HEK293 (cell line): ENCODE results near the gene CILP.
"Not testable (repeated sequence)": the region's sequence is repeated elsewhere in the genome, so short reads cannot be mapped to it uniquely, and the experiment has no call there.

Experiments used
- CTCF ChIA-PET: fragments of 350-600 bp; formaldehyde crosslinking; extraction: SDS; loops from one replicate; lab custom pipeline; 2021; ENCODE audit warnings: antibody characterized with exemption; lab: Yijun Ruan, JAX
- POLR2A ChIA-PET: fragments of 300-600 bp; formaldehyde crosslinking; extraction: SDS; loops from one replicate; lab custom pipeline; 2020; ENCODE audit warnings: antibody characterized with exemption, inconsistent platforms; lab: Yijun Ruan, JAX
- H3K27ac ChIP-seq: fragments of 200-500 bp; sonication (Bioruptor generic); 2 replicates; pipeline ENCODE4 v1.5.1; 2014; ENCODE audit warnings: low read depth, low read length, control low read depth, inconsistent platforms; ENCODE audit errors: extremely low read depth
- H3K36me3 ChIP-seq, 2 experiments: fragments of 200-500 bp in 1 of 2; sonication (Bioruptor generic) in 1 of 2; 1 replicate in 1 of 2; 2 replicates in 1 of 2; pipeline ENCODE4 v1.5.1; 2014 to 2017; ENCODE audit warnings: inconsistent platforms in 2 of 2, low read length in 2 of 2; ENCODE audit not compliant: control insufficient read depth in 2 of 2, insufficient read depth in 1 of 2
- H3K4me1 ChIP-seq: fragments of 200-500 bp; sonication (Bioruptor generic); 2 replicates; pipeline ENCODE4 v1.5.1; 2014; ENCODE audit warnings: mild to moderate bottlenecking, low read length, inconsistent platforms; ENCODE audit not compliant: control insufficient read depth, insufficient read depth
- H3K4me3 ChIP-seq: 2 replicates; pipeline ENCODE4 v1.5.1; 2011; ENCODE audit warnings: low read depth, mild to moderate bottlenecking, control low read depth, low read length, moderate library complexity
- H3K9me3 ChIP-seq: fragments of 200-500 bp; sonication (Bioruptor generic); 2 replicates; pipeline ENCODE4 v1.5.1; 2014; ENCODE audit warnings: low read depth, low read length, inconsistent platforms; ENCODE audit not compliant: control insufficient read depth, insufficient read depth
- KLF1 ChIP-seq: fragments of 450-650 bp; formaldehyde crosslinking; IDR thresholded peaks from 2 replicates; pipeline ENCODE4 v1.5.1; 2016; ENCODE audit warnings: missing biosample characterization, missing genetic modification characterization
- MEIS1 ChIP-seq: sonication (generic); formaldehyde crosslinking; IDR thresholded peaks from 2 replicates; pipeline ENCODE4 v1.8.1; 2022; ENCODE audit warnings: missing genetic modification reagents, mild to moderate bottlenecking, borderline replicate concordance
- SP2 ChIP-seq: fragments of 450-650 bp; formaldehyde crosslinking; IDR thresholded peaks from 2 replicates; pipeline ENCODE4 v1.5.1; 2016; ENCODE audit warnings: missing biosample characterization, missing genetic modification characterization
- ZFP41 ChIP-seq: fragments of 450-650 bp; formaldehyde crosslinking; IDR thresholded peaks from 2 replicates; pipeline ENCODE4 v1.5.1; 2016; ENCODE audit warnings: missing biosample characterization, missing genetic modification characterization, borderline replicate concordance
- ZNF221 ChIP-seq: fragments of 450-650 bp; formaldehyde crosslinking; IDR thresholded peaks from 2 replicates; pipeline ENCODE4 v1.5.1; 2017; ENCODE audit warnings: missing biosample characterization, missing genetic modification characterization, borderline replicate concordance
- ZNF514 ChIP-seq: fragments of 450-650 bp; formaldehyde crosslinking; IDR thresholded peaks from 2 replicates; pipeline ENCODE4 v1.5.1; 2016; ENCODE audit warnings: missing biosample characterization, missing genetic modification characterization
- ZNF664 ChIP-seq: fragments of 450-650 bp; formaldehyde crosslinking; IDR thresholded peaks from 2 replicates; pipeline ENCODE4 v1.5.1; 2016; ENCODE audit warnings: missing biosample characterization, missing genetic modification characterization
- TF ChIP-seq, protein P1 (sequence below): fragments of 450-650 bp; formaldehyde crosslinking; IDR thresholded peaks from 2 replicates; pipeline ENCODE4 v1.5.1; 2016; ENCODE audit warnings: missing biosample characterization, missing genetic modification characterization
- TF ChIP-seq, protein P2 (sequence below): fragments of 450-650 bp; formaldehyde crosslinking; conservative IDR thresholded peaks from 2 replicates; pipeline ENCODE4 v1.5.1; 2016; ENCODE audit warnings: low read depth, missing biosample characterization, missing genetic modification characterization
- TF ChIP-seq, protein P3 (sequence below): fragments of 450-650 bp; formaldehyde crosslinking; IDR thresholded peaks from 2 replicates; pipeline ENCODE4 v1.5.1; 2017; ENCODE audit warnings: missing biosample characterization, mild to moderate bottlenecking, missing genetic modification characterization, moderate library complexity
- TF ChIP-seq, protein P4 (sequence below): fragments of 450-650 bp; formaldehyde crosslinking; IDR thresholded peaks from 2 replicates; pipeline ENCODE4 v1.5.1; 2016; ENCODE audit warnings: missing biosample characterization, missing genetic modification characterization
- TF ChIP-seq, protein P5 (sequence below): fragments of 450-650 bp; formaldehyde crosslinking; IDR thresholded peaks from 2 replicates; pipeline ENCODE4; 2016; ENCODE audit warnings: missing biosample characterization, missing genetic modification characterization

The CILP gene

DNA sequence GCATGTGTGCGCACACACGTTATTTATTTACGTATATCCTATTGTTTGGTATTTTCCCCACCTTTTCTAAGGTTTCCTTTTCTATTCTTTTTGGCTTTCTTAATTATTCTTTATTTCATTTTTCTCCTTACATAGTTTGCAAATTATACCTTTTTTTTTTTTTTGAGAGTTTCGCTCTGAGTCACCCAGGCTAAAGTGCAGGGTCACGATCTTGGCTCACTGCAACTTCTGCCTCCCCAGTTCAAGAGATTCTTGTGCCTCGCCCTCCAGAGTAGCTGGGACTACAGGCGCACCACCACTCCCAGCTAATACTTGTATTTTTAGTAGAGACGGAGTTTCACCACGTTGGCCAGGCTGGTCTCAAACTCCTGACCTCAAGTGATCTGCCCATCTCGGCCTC is 20.0 kb upstream of the CILP start:
- CTCF ChIA-PET, result no interaction called here
- Histone ChIP-seq H3K9me3 (no peaks in the 10 kb centered on the region), H3K36me3 (no peaks in the 10 kb centered on the region), H3K4me3 (no peak overlapping the region), H3K4me1 (no peaks in the 10 kb centered on the region), H3K27ac (no peak overlapping the region)
- POLR2A ChIA-PET, result no interaction called here
- TF ChIP-seq, protein P1, sequence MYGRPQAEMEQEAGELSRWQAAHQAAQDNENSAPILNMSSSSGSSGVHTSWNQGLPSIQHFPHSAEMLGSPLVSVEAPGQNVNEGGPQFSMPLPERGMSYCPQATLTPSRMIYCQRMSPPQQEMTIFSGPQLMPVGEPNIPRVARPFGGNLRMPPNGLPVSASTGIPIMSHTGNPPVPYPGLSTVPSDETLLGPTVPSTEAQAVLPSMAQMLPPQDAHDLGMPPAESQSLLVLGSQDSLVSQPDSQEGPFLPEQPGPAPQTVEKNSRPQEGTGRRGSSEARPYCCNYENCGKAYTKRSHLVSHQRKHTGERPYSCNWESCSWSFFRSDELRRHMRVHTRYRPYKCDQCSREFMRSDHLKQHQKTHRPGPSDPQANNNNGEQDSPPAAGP, result no peak
- no peak for TF ChIP-seq SP2 (tag by site-specific recombination)
- no peak for TF ChIP-seq ZNF514 (tag by site-specific recombination)
- TF ChIP-seq MEIS1 (CRISPR knock-in tag), result no peak
- TF ChIP-seq, protein P2, sequence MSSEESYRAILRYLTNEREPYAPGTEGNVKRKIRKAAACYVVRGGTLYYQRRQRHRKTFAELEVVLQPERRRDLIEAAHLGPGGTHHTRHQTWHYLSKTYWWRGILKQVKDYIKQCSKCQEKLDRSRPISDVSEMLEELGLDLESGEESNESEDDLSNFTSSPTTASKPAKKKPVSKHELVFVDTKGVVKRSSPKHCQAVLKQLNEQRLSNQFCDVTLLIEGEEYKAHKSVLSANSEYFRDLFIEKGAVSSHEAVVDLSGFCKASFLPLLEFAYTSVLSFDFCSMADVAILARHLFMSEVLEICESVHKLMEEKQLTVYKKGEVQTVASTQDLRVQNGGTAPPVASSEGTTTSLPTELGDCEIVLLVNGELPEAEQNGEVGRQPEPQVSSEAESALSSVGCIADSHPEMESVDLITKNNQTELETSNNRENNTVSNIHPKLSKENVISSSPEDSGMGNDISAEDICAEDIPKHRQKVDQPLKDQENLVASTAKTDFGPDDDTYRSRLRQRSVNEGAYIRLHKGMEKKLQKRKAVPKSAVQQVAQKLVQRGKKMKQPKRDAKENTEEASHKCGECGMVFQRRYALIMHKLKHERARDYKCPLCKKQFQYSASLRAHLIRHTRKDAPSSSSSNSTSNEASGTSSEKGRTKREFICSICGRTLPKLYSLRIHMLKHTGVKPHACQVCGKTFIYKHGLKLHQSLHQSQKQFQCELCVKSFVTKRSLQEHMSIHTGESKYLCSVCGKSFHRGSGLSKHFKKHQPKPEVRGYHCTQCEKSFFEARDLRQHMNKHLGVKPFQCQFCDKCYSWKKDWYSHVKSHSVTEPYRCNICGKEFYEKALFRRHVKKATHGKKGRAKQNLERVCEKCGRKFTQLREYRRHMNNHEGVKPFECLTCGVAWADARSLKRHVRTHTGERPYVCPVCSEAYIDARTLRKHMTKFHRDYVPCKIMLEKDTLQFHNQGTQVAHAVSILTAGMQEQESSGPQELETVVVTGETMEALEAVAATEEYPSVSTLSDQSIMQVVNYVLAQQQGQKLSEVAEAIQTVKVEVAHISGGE (tag by site-specific recombination), result no peak
- TF ChIP-seq, protein P3, sequence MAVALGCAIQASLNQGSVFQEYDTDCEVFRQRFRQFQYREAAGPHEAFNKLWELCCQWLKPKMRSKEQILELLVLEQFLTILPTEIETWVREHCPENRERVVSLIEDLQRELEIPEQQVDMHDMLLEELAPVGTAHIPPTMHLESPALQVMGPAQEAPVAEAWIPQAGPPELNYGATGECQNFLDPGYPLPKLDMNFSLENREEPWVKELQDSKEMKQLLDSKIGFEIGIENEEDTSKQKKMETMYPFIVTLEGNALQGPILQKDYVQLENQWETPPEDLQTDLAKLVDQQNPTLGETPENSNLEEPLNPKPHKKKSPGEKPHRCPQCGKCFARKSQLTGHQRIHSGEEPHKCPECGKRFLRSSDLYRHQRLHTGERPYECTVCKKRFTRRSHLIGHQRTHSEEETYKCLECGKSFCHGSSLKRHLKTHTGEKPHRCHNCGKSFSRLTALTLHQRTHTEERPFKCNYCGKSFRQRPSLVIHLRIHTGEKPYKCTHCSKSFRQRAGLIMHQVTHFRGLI (tag by site-specific recombination), result no peak
- TF ChIP-seq, protein P4, sequence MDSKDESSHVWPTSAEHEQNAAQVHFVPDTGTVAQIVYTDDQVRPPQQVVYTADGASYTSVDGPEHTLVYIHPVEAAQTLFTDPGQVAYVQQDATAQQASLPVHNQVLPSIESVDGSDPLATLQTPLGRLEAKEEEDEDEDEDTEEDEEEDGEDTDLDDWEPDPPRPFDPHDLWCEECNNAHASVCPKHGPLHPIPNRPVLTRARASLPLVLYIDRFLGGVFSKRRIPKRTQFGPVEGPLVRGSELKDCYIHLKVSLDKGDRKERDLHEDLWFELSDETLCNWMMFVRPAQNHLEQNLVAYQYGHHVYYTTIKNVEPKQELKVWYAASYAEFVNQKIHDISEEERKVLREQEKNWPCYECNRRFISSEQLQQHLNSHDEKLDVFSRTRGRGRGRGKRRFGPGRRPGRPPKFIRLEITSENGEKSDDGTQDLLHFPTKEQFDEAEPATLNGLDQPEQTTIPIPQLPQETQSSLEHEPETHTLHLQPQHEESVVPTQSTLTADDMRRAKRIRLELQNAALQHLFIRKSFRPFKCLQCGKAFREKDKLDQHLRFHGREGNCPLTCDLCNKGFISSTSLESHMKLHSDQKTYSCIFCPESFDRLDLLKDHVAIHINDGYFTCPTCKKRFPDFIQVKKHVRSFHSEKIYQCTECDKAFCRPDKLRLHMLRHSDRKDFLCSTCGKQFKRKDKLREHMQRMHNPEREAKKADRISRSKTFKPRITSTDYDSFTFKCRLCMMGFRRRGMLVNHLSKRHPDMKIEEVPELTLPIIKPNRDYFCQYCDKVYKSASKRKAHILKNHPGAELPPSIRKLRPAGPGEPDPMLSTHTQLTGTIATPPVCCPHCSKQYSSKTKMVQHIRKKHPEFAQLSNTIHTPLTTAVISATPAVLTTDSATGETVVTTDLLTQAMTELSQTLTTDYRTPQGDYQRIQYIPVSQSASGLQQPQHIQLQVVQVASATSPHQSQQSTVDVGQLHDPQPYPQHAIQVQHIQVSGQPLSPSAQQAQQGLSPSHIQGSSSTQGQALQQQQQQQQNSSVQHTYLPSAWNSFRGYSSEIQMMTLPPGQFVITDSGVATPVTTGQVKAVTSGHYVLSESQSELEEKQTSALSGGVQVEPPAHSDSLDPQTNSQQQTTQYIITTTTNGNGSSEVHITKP (tag by site-specific recombination), result no peak
- no peak for TF ChIP-seq KLF1 (tag by site-specific recombination)
- no peak for TF ChIP-seq ZNF664 (tag by site-specific recombination)
- no peak for TF ChIP-seq ZNF221 (tag by site-specific recombination)
- no peak for TF ChIP-seq ZFP41 (tag by site-specific recombination)
- TF ChIP-seq, protein P5, sequence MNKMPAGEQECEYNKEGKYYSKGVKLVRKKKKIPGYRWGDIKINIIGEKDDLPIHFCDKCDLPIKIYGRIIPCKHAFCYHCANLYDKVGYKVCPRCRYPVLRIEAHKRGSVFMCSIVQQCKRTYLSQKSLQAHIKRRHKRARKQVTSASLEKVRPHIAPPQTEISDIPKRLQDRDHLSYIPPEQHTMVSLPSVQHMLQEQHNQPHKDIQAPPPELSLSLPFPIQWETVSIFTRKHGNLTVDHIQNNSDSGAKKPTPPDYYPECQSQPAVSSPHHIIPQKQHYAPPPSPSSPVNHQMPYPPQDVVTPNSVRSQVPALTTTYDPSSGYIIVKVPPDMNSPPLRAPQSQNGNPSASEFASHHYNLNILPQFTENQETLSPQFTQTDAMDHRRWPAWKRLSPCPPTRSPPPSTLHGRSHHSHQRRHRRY, result no peak
- TF ChIP-seq, all 188 proteins: peak for 0

DNA sequence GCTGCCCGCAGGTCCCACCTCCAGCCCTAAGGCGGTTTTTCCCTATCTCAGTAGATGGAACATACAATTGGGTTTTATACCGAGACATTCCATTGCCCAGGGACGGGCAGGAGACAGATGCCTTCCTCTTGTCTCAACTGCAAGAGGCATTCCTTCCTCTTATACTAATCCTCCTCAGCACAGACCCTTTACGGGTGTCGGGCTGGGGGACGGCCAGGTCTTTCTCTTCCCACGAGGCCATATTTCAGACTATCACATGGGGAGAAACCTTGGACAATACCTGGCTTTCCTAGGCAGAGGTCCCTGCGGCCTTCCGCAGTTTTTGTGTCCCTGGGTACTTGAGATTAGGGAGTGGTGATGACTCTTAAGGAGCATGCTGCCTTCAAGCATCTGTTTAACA is 15.6 kb upstream of the CILP start:
- H3K4me1 ChIP-seq, POLR2A ChIA-PET, H3K9me3 ChIP-seq, H3K27ac ChIP-seq, CTCF ChIA-PET, H3K36me3 ChIP-seq, H3K4me3 ChIP-seq: not testable (repeated sequence)
